IMR-90 (cell line): ENCODE data around the gene FLOT2.

Experiments
- CEBPB ChIP-seq: IDR thresholded peaks from 2 replicates; pipeline ENCODE4 v1.6.1; 2012; ENCODE audit warnings: low read depth, low read length, improper control_type of control experiment
- CTCF ChIP-seq: conservative IDR thresholded peaks from 2 replicates; pipeline ENCODE4 v1.5.1; 2012; ENCODE audit warnings: mild to moderate bottlenecking, low read depth, low read length, improper control_type of control experiment
- MAZ ChIP-seq: IDR thresholded peaks from 2 replicates; pipeline ENCODE4 v1.6.1; 2012; ENCODE audit warnings: low read depth, mild to moderate bottlenecking, low read length, improper control_type of control experiment, moderate library complexity, borderline replicate concordance
- POLR2A ChIP-seq: IDR thresholded peaks from 2 replicates; pipeline ENCODE4 v1.6.1; 2012; ENCODE audit warnings: mild to moderate bottlenecking, low read depth, low read length
- RCOR1 ChIP-seq: IDR thresholded peaks from 2 replicates; pipeline ENCODE4 v1.6.1; 2012; ENCODE audit warnings: mild to moderate bottlenecking, low read length, improper control_type of control experiment; ENCODE audit not compliant: insufficient replicate concordance

DNA sequence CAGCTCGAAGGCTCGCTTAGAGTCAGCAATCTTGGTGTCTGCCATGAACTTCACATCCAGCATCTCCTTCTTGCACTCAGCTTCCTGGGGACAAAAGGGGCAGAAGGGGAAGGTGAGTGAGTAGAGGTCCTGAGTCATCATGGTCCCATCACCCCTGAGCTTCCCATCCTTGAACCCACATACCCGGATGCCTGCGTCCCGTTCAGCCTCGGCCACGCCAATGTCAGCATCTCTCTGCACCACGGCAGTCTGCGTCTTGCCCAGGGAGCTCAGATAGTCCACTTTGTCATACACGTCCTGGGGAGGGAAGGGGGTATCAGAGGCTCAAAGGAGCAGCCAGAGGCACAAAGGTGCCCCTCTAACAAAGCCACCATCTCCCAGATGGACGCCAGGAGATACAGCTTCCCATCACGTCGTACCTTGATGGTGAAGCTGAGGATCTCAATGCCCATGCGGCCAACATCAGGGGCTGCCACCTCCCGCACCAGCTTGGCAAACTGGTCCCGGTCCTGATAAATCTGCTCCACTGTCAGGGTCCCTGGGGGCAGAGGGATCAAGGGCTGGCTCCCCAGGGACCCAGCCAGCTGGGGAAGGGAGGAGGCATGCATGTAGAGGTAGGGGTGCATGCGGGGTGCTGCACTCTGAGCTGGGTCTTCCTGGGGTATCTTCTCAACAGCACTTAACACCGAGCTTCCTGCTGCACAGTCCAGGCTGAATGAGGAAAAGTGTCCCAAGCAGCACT is 15.2 kb downstream of the FLOT2 start:
- TF ChIP-seq RCOR1, result no peak
- no peak for TF ChIP-seq MAZ
- no peak for TF ChIP-seq CTCF
- no peak for TF ChIP-seq CEBPB
- no peak for TF ChIP-seq POLR2A
